K562 (cell line): ENCODE results near the gene PPDPF. TPM values are rescaled to one million over a fixed set of nuclear protein-coding genes. Genes with fewer than 3 reads are reported as not detected.

Source experiments
- ARID1B ChIP-seq: fragments of 450-650 bp; IDR thresholded peaks from 2 replicates; pipeline ENCODE4 v1.6.1; 2016; ENCODE audit warnings: antibody characterized with exemption, mild to moderate bottlenecking, inconsistent platforms
- BRCA1 ChIP-seq, 2 experiments: fragments of 450-650 bp in 1 of 2; sonication (generic) in 1 of 2; formaldehyde crosslinking in 1 of 2; IDR thresholded peaks; 2 replicates each; pipeline versions ENCODE4 v1.5.0 to v1.6.1; 2017 to 2020; ENCODE audit warnings: mild to moderate bottlenecking in 1 of 2, missing genetic modification reagents in 1 of 2
- FIP1L1 ChIP-seq: fragments of 200-400 bp; formaldehyde crosslinking; IDR thresholded peaks from 2 replicates; pipeline ENCODE4 v1.6.1; 2018; ENCODE audit warnings: mild to moderate bottlenecking, low read depth, low read length; ENCODE audit not compliant: poor library complexity, severe bottlenecking
- FUS ChIP-seq: fragments of 200-400 bp; formaldehyde crosslinking; optimal IDR thresholded peaks from 2 replicates; pipeline ENCODE3; 2017; ENCODE audit warnings: low read depth, low read length
- HNRNPL ChIP-seq: fragments of 200-400 bp; formaldehyde crosslinking; IDR thresholded peaks from 2 replicates; pipeline ENCODE4 v1.6.1; 2017; ENCODE audit warnings: low read depth, mild to moderate bottlenecking, low read length
- NFIC ChIP-seq: fragments of 450-650 bp; IDR thresholded peaks from 2 replicates; pipeline ENCODE4 v1.6.1; 2017; ENCODE audit warnings: mild to moderate bottlenecking, inconsistent platforms
- PCBP1 ChIP-seq: fragments of 200-400 bp; formaldehyde crosslinking; IDR thresholded peaks from 2 replicates; pipeline ENCODE4 v1.6.1; 2018; ENCODE audit warnings: mild to moderate bottlenecking, low read depth, low read length; ENCODE audit not compliant: poor library complexity, severe bottlenecking
- PHF8 ChIP-seq: fragments of 200-600 bp; sonication (generic); IDR thresholded peaks from 2 replicates; pipeline ENCODE4 v1.6.1; 2012; ENCODE audit warnings: mixed run types, mild to moderate bottlenecking, inconsistent platforms, low read length, moderate library complexity, borderline replicate concordance
- RB1 ChIP-seq: fragments of 450-650 bp; IDR thresholded peaks from 2 replicates; pipeline ENCODE4 v1.6.1; 2017; ENCODE audit warnings: low read depth, mild to moderate bottlenecking
- SP1 ChIP-seq: sonication (generic); formaldehyde crosslinking; IDR thresholded peaks from 2 replicates; pipeline ENCODE4 v1.8.1; 2022; ENCODE audit warnings: mild to moderate bottlenecking, missing genetic modification reagents
- STAG1 ChIP-seq: sonication (generic); formaldehyde crosslinking; IDR thresholded peaks from 2 replicates; pipeline ENCODE4 v1.5.0; 2020; ENCODE audit warnings: missing genetic modification reagents, borderline replicate concordance
- TARDBP ChIP-seq: fragments of 450-650 bp; IDR thresholded peaks from 2 replicates; pipeline ENCODE4 v1.6.1; 2016
- YY1 ChIP-seq, 3 experiments: IDR thresholded peaks; 2 replicates each; pipeline ENCODE4 v1.6.1; 2011; ENCODE audit warnings: low read length in 2 of 3, mild to moderate bottlenecking in 2 of 3, moderate library complexity in 2 of 3, borderline replicate concordance in 1 of 3, control low read depth in 1 of 3, low read depth in 1 of 3; ENCODE audit not compliant: insufficient read depth in 3 of 3, insufficient replicate concordance in 2 of 3, control insufficient read depth in 1 of 3, insufficient read length in 1 of 3; ENCODE audit errors: extremely low read depth in 1 of 3
- ZBTB7A ChIP-seq: IDR thresholded peaks from 2 replicates; pipeline ENCODE4 v1.6.1; 2011; ENCODE audit warnings: low read depth, mild to moderate bottlenecking, low read length, moderate library complexity, borderline replicate concordance; ENCODE audit not compliant: control insufficient read depth
- ZFX ChIP-seq: sonication (generic); formaldehyde crosslinking; IDR thresholded peaks from 2 replicates; pipeline ENCODE4 v1.8.0; 2022; ENCODE audit warnings: mild to moderate bottlenecking, missing genetic modification reagents, moderate library complexity
- ZKSCAN1 ChIP-seq: fragments of 150-350 bp; IDR thresholded peaks from 2 replicates; pipeline ENCODE4 v1.6.1; 2016; ENCODE audit warnings: low read depth, low read length
- ZNF175 ChIP-seq: fragments of 200-800 bp; sonication (Bioruptor generic); IDR thresholded peaks from 2 replicates; pipeline ENCODE4 v1.6.1; 2016; ENCODE audit warnings: low read depth, mild to moderate bottlenecking, missing genetic modification characterization, missing compliant biosample characterization
- ZNF212 ChIP-seq: fragments of 450-650 bp; formaldehyde crosslinking; IDR thresholded peaks from 2 replicates; pipeline ENCODE4 v1.4.0; 2020; ENCODE audit warnings: mild to moderate bottlenecking
- ZNF57 ChIP-seq: fragments of 450-650 bp; formaldehyde crosslinking; IDR thresholded peaks from 2 replicates; pipeline ENCODE4 v1.4.0; 2020; ENCODE audit warnings: mild to moderate bottlenecking, moderate library complexity
- polyA plus RNA-seq, 8 experiments: library from polyadenylated mRNA; depleted of rRNA in 4 of 8; stranded (reverse) in 5 of 8; unstranded in 3 of 8; fragments of >200 nt; fragmentation: Nextera tagmentation in 2 of 8; fragmentation: Illumina TruSeq in 1 of 8; extraction: Ambion mirVana in 2 of 8; extraction: Trizol in 1 of 8; gene quantifications; 2 replicates each; pipeline versions ENCODE4 v1.2.1 to v1.2.3, GENCODE V29; 2011 to 2014; ENCODE audit warnings: inconsistent platforms in 1 of 8, missing spikeins in 1 of 8
- total RNA-seq, 7 experiments: library from RNA; depleted of rRNA in 6 of 7; stranded (reverse); fragments of >200 nt in 6 of 7; fragmentation: Illumina TruSeq in 2 of 7; extraction: Trizol in 2 of 7; gene quantifications; 2 replicates each; pipeline versions ENCODE4 v1.2.1 to v1.2.3, GENCODE V29; 2011 to 2021; ENCODE audit warnings: low replicate concordance in 1 of 7
- TF ChIP-seq, protein P1 (sequence below), 3 experiments: fragments of 200-800 bp in 1 of 3; fragments of 250-450 bp in 1 of 3; fragments of 450-650 bp in 1 of 3; sonication (Bioruptor Pico) in 1 of 3; sonication (Bioruptor generic) in 1 of 3; formaldehyde crosslinking in 1 of 3; IDR thresholded peaks; 2 replicates each; pipeline versions ENCODE4 v1.6.1 to v1.8.0; 2016 to 2022; ENCODE audit warnings: mild to moderate bottlenecking in 2 of 3, missing genetic modification characterization in 2 of 3, missing compliant biosample characterization in 1 of 3, moderate library complexity in 1 of 3
- TF ChIP-seq, protein P2 (sequence below): fragments of 450-650 bp; IDR thresholded peaks from 2 replicates; pipeline ENCODE4 v1.6.1; 2018; ENCODE audit warnings: mild to moderate bottlenecking, low read depth; ENCODE audit not compliant: partially characterized antibody
- TF ChIP-seq, protein P3 (sequence below): sonication (generic); formaldehyde crosslinking; IDR thresholded peaks from 2 replicates; pipeline ENCODE4 v1.9.0; 2022; ENCODE audit warnings: mild to moderate bottlenecking, missing genetic modification reagents

PPDPF gene
- total and polyA plus RNA-seq, 9 of the 15 experiments (the other 6 are each of a cell fraction or from before 2014, with no cell fraction given): 0.77 to 233 (median 10.5) TPM

DNA sequence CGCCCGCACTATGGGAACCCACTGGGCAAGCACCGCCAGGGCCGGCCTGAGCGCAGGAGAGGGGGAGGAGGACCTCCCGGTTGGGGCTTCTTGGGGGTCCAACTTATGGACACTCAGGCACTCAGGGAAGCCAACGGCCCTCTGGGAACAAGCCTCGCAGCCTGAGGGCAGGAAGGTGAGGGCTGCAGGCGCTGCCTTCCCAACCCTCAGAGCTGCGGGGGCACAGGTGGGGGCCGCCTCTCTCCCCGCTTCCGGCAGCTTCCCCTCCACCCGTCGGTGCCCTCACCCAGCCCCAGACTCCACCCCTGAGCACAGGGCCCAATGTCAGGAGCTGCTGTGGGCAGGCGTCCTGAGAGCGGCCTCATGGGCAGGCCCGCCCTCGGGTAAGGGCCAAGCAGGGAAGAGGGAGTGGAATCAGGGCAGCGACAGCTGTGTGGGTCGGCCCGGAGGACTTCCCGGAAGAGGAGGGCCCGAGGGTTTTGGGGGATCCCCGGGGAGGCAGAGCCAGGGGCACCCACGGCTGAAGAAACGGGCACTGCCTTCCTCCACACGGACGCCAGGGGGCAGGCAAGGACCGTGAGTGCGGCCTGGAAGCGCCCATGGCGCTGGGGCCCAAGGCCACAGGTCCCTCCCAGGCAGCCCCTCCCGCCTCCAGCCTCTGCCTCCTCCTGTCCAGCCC lies 17.1 kb downstream of the PPDPF start (continued):
- TF ChIP-seq NFIC: peak; percentile 6; the same call in 1 of the 2 replicates
- peak; percentile 89 for TF ChIP-seq ZBTB7A
- TF ChIP-seq, protein P1, sequence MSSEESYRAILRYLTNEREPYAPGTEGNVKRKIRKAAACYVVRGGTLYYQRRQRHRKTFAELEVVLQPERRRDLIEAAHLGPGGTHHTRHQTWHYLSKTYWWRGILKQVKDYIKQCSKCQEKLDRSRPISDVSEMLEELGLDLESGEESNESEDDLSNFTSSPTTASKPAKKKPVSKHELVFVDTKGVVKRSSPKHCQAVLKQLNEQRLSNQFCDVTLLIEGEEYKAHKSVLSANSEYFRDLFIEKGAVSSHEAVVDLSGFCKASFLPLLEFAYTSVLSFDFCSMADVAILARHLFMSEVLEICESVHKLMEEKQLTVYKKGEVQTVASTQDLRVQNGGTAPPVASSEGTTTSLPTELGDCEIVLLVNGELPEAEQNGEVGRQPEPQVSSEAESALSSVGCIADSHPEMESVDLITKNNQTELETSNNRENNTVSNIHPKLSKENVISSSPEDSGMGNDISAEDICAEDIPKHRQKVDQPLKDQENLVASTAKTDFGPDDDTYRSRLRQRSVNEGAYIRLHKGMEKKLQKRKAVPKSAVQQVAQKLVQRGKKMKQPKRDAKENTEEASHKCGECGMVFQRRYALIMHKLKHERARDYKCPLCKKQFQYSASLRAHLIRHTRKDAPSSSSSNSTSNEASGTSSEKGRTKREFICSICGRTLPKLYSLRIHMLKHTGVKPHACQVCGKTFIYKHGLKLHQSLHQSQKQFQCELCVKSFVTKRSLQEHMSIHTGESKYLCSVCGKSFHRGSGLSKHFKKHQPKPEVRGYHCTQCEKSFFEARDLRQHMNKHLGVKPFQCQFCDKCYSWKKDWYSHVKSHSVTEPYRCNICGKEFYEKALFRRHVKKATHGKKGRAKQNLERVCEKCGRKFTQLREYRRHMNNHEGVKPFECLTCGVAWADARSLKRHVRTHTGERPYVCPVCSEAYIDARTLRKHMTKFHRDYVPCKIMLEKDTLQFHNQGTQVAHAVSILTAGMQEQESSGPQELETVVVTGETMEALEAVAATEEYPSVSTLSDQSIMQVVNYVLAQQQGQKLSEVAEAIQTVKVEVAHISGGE (CRISPR knock-in tag; IDR thresholded peaks at IDR 0.05): peak in 2 of 3 experiments; percentile 65 to 87; a peak in 2 of 6 replicates
- TF ChIP-seq FIP1L1: peak; percentile 54
- peak; percentile 87; the same call in 1 of the 2 replicates for TF ChIP-seq RB1
- TF ChIP-seq ZNF57 (CRISPR knock-in tag): no peak
- TF ChIP-seq ZNF212 (CRISPR knock-in tag): no peak
- TF ChIP-seq PHF8: no peak
- peak; percentile 82 for TF ChIP-seq HNRNPL
- TF ChIP-seq, protein P2, sequence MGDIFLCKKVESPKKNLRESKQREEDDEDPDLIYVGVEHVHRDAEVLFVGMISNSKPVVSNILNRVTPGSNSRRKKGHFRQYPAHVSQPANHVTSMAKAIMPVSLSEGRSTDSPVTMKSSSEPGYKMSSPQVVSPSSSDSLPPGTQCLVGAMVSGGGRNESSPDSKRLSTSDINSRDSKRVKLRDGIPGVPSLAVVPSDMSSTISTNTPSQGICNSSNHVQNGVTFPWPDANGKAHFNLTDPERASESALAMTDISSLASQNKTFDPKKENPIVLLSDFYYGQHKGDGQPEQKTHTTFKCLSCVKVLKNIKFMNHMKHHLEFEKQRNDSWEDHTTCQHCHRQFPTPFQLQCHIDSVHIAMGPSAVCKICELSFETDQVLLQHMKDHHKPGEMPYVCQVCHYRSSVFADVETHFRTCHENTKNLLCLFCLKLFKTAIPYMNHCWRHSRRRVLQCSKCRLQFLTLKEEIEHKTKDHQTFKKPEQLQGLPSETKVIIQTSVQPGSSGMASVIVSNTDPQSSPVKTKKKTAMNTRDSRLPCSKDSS: no peak
- TF ChIP-seq ARID1B: no peak
- TF ChIP-seq PCBP1: peak; percentile 62
- TF ChIP-seq ZFX: peak; percentile 66
- peak; percentile 27 to 82 (median 79) for TF ChIP-seq YY1 (IDR thresholded peaks at IDR 0.05; ENCODE audit: borderline replicate concordance in 1 of 3, control insufficient read depth in 1 of 3, extremely low read depth in 1 of 3, insufficient read depth in 3 of 3, insufficient read length in 1 of 3, insufficient replicate concordance in 2 of 3, low read depth in 1 of 3, low read length in 2 of 3)
- TF ChIP-seq SP1 (CRISPR knock-in tag): peak; percentile 44; the same call in 1 of the 2 replicates
- no peak for TF ChIP-seq BRCA1 (IDR thresholded peaks at IDR 0.05)
- 0 out of 2 replicates have a peak, but pooled peaks have one; percentile 86 for TF ChIP-seq BRCA1 (CRISPR knock-in tag; IDR thresholded peaks at IDR 0.05)
- no peak for TF ChIP-seq FUS
- TF ChIP-seq, protein P3, sequence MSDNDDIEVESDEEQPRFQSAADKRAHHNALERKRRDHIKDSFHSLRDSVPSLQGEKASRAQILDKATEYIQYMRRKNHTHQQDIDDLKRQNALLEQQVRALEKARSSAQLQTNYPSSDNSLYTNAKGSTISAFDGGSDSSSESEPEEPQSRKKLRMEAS (CRISPR knock-in tag): peak; percentile 29
- TF ChIP-seq TARDBP: 0 out of 2 replicates have a peak, but pooled peaks have one; percentile 32
- TF ChIP-seq ZKSCAN1: peak; percentile 64; the same call in 1 of the 2 replicates
- peak; percentile 100 for TF ChIP-seq STAG1 (CRISPR knock-in tag)
- TF ChIP-seq ZNF175 (CRISPR knock-in tag): no peak
